Ishikawa (cell line): ENCODE measurements around the gene PHKG2.

Experiments
- EP300 ChIP-seq: IDR thresholded peaks from 2 replicates; pipeline ENCODE4 v1.6.1; 2012; ENCODE audit warnings: borderline replicate concordance
- FOXM1 ChIP-seq: IDR thresholded peaks from 2 replicates; pipeline ENCODE4 v1.6.1; 2012; ENCODE audit warnings: low read depth, borderline replicate concordance
- RAD21 ChIP-seq: IDR thresholded peaks from 2 replicates; pipeline ENCODE4 v1.6.1; 2012; ENCODE audit warnings: low read depth

DNA sequence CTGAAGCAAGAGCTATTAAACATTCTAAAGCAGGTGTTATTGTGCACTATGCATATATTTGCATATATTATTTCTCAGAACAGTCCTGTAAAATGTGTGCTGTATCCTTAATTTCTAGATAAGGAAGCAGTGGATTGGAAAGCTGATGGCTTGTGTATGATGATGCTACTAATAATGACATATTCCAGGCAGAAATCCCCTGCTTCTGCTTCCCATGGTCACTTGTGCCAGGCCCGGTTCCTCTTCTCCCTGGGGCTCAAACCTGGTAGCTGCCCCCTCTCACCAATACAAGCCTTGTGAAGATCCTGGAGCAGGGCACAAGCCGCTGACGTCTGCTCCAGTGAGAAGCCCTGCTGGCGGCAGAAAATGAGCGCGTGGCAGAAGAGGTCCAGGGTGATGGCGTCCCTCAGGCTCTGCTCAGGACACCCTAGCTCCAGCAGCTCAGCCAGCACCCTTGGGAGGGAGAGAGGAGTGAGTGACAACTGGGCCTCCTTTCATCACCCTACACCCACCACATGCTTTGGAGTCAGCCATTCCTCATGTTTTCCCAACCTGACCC, 11.9 kb downstream of the PHKG2 start:
- TF ChIP-seq FOXM1 (no peak), RAD21 (no peak), EP300 (no peak)
